GM18909 (cell line): Measurements from ENCODE around the gene LGALS9.
"Not testable (repeated sequence)": the region's sequence is repeated elsewhere in the genome, so short reads cannot be mapped to it uniquely, and the experiment has no call there.

Experiments used
- ATAC-seq: cut with Tn5 transposase; IDR thresholded peaks from one replicate; pipeline ENCODE4 v1.9.1; 2021; ENCODE audit warnings: mild to moderate bottlenecking; ENCODE audit not compliant: unreplicated experiment, poor library complexity

LGALS9 gene

GRCh38 chr17:27670791-27671590 lies 40.0 kb downstream of the LGALS9 start:
- ATAC-seq, result no peak

GRCh38 chr17:27671591-27671910 lies 40.6 kb downstream of the LGALS9 start:
- no peak for ATAC-seq

- not testable (repeated sequence) for ATAC-seq
Observed at GRCh38 chr17:27671977-27672480, 41.0 kb downstream of the LGALS9 start.

- ATAC-seq, result no peak
Observed at GRCh38 chr17:27674335-27674734, 43.3 kb downstream of the LGALS9 start.

- ATAC-seq, result no peak
Observed at GRCh38 chr17:27677191-27677590, 46.2 kb downstream of the LGALS9 start.

GRCh38 chr17:27686322-27686721 lies 55.3 kb downstream of the LGALS9 start:
- ATAC-seq, result not testable (repeated sequence)

- no peak for ATAC-seq
Observed at GRCh38 chr17:27690882-27691281, 59.9 kb downstream of the LGALS9 start.

GRCh38 chr17:27695254-27695814 lies 64.3 kb downstream of the LGALS9 start:
- ATAC-seq, result not testable (repeated sequence)
